HCT116 (cell line): ENCODE data around the gene CCDC63. TPM values are rescaled to one million over a fixed set of nuclear protein-coding genes. Genes with fewer than 3 reads are reported as not detected.

Experiments
- ATAC-seq: fragments of 200-7000 bp; cut with Tn5 transposase; 2 replicates; pipeline ENCODE4 v1.9.1; 2020; ENCODE audit warnings: mild to moderate bottlenecking, moderate library complexity
- BruUV-seq: library from RNA; stranded (reverse); fragments of 400-500 nt; replicated peaks from 2 replicates; lab custom pipeline; 2021; lab: Mats Ljungman, UMichigan
- CTCF ChIA-PET: fragments of 300-600 bp; sonication (Branson Sonifier 250); formaldehyde crosslinking; loops from one replicate; lab custom pipeline; 2021; ENCODE audit warnings: antibody characterized with exemption; lab: Charles Lee
- POLR2A ChIA-PET: fragments of 300-600, 350-600 bp; sonication (Branson Sonifier 250); formaldehyde crosslinking; loops from one replicate; lab custom pipeline; 2021; ENCODE audit warnings: antibody characterized with exemption; lab: Charles Lee
- RAD21 ChIA-PET, 2 experiments: fragments of 300-600 bp; sonication (Branson Sonifier 250); formaldehyde crosslinking; loops; one replicate each; lab custom pipeline; 2023; ENCODE audit warnings: low total read pairs in 2 of 2; ENCODE audit not compliant: uncharacterized antibody in 2 of 2, unreplicated experiment in 2 of 2, low non-redundant PET in 1 of 2; lab: Charles Lee
- DNase-seq: peaks from one replicate; pipeline ENCODE4 v3.0.0-alpha.2; 2010; ENCODE audit warnings: low read depth, low spot score
- H2AFZ ChIP-seq: fragments of 200-600 bp; shearing (Covaris generic), sonication (generic); 2 replicates; pipeline ENCODE4 v1.6.1; 2017; ENCODE audit warnings: low read depth, mixed run types, mixed read lengths, antibody characterized with exemption, low read length; ENCODE audit not compliant: poor library complexity, severe bottlenecking
- H3K27ac ChIP-seq: 2 replicates; pipeline ENCODE4 v1.5.1; 2012; ENCODE audit warnings: low read depth, low read length
- H3K27me3 ChIP-seq: fragments of 200-600 bp; sonication (generic); 2 replicates; pipeline ENCODE4 v1.6.1; 2016; ENCODE audit warnings: mixed run types, low read length, mixed read lengths; ENCODE audit not compliant: insufficient read depth
- H3K36me3 ChIP-seq, 2 experiments: fragments of 200-500 bp in 1 of 2; fragments of 200-600 bp in 1 of 2; sonication (Bioruptor generic) in 1 of 2; sonication (generic) in 1 of 2; 2 replicates each; pipeline versions ENCODE4 v1.5.1 to v1.6.1; 2014 to 2016; ENCODE audit warnings: low read length in 2 of 2, inconsistent platforms in 1 of 2, mixed read lengths in 1 of 2, mixed run types in 1 of 2; ENCODE audit not compliant: insufficient read depth in 2 of 2, control insufficient read depth in 1 of 2
- H3K4me1 ChIP-seq, 2 experiments: fragments of 200-600 bp in 1 of 2; sonication (generic) in 1 of 2; 2 replicates each; pipeline versions ENCODE4 v1.5.1 to v1.6.1; 2012 to 2017; ENCODE audit warnings: low read length in 2 of 2, inconsistent platforms in 1 of 2, mild to moderate bottlenecking in 1 of 2, mixed read lengths in 1 of 2, mixed run types in 1 of 2, moderate library complexity in 1 of 2; ENCODE audit not compliant: insufficient read depth in 2 of 2, control insufficient read depth in 1 of 2
- H3K4me2 ChIP-seq: fragments of 200-600 bp; sonication (generic); 2 replicates; pipeline ENCODE4 v1.6.1; 2017; ENCODE audit warnings: mixed run types, low read length, mixed read lengths
- H3K4me3 ChIP-seq, 2 experiments: fragments of 200-600 bp in 1 of 2; sonication (generic) in 1 of 2; replicated peaks in 1 of 2; 2 replicates each; pipeline ENCODE4 v1.5.1; 2011 to 2016; ENCODE audit warnings: low read length in 2 of 2, control low read depth in 1 of 2, low read depth in 1 of 2, mild to moderate bottlenecking in 1 of 2, mixed read lengths in 1 of 2, mixed run types in 1 of 2
- H3K79me2 ChIP-seq: fragments of 200-600 bp; sonication (generic); 2 replicates; pipeline ENCODE4 v1.6.1; 2017; ENCODE audit warnings: mild to moderate bottlenecking, mixed run types, low read length, moderate library complexity, mixed read lengths; ENCODE audit not compliant: insufficient read depth
- H3K9ac ChIP-seq: fragments of 200-600 bp; sonication (generic); 2 replicates; pipeline ENCODE4 v1.6.1; 2016; ENCODE audit warnings: low read length, mixed read lengths
- H3K9me2 ChIP-seq: fragments of 200-600 bp; sonication (generic), shearing (Covaris generic); 2 replicates; pipeline ENCODE4 v1.6.1; 2017; ENCODE audit warnings: mixed run types, mild to moderate bottlenecking, moderate library complexity; ENCODE audit not compliant: insufficient read depth
- H3K9me3 ChIP-seq, 2 experiments: fragments of 200-500 bp in 1 of 2; fragments of 200-600 bp in 1 of 2; sonication (Bioruptor generic) in 1 of 2; sonication (generic) in 1 of 2; 2 replicates each; pipeline ENCODE4 v1.6.1; 2014 to 2017; ENCODE audit warnings: low read length in 2 of 2, mixed read lengths in 2 of 2, inconsistent platforms in 1 of 2, low read depth in 1 of 2, mild to moderate bottlenecking in 1 of 2, mixed run types in 1 of 2, moderate library complexity in 1 of 2; ENCODE audit not compliant: control insufficient read depth in 1 of 2, insufficient read depth in 1 of 2
- H4K20me1 ChIP-seq: fragments of 200-600 bp; sonication (generic), shearing (Covaris generic); 2 replicates; pipeline ENCODE4 v1.6.1; 2017; ENCODE audit warnings: mixed run types, mild to moderate bottlenecking, moderate library complexity; ENCODE audit not compliant: insufficient read depth
- CBX3 ChIP-seq: IDR thresholded peaks from 2 replicates; pipeline ENCODE4 v1.6.1; 2012; ENCODE audit warnings: low read depth
- CEBPB ChIP-seq: IDR thresholded peaks from 2 replicates; pipeline ENCODE4 v1.6.1; 2012; ENCODE audit warnings: low read depth
- EGR1 ChIP-seq: IDR thresholded peaks from 2 replicates; pipeline ENCODE4 v1.6.1; 2012; ENCODE audit warnings: low read depth
- ELF1 ChIP-seq: IDR thresholded peaks from 2 replicates; pipeline ENCODE4 v1.6.1; 2012; ENCODE audit warnings: low read depth, borderline replicate concordance
- EZH2 ChIP-seq: fragments of 200-600 bp; sonication (generic); IDR thresholded peaks from 2 replicates; pipeline ENCODE4 v1.6.1; 2017; ENCODE audit warnings: antibody characterized with exemption, mixed run types
- JUND ChIP-seq: IDR thresholded peaks from 2 replicates; pipeline ENCODE4 v1.6.1; 2012
- POLR2AphosphoS5 ChIP-seq: IDR thresholded peaks from 2 replicates; pipeline ENCODE4 v1.6.1; 2011; ENCODE audit warnings: mild to moderate bottlenecking, low read depth, low read length, moderate library complexity
- RAD21 ChIP-seq: IDR thresholded peaks from 2 replicates; pipeline ENCODE4 v1.6.1; 2012; ENCODE audit warnings: low read depth, mild to moderate bottlenecking
- SP1 ChIP-seq: IDR thresholded peaks from 2 replicates; pipeline ENCODE4 v1.6.1; 2012; ENCODE audit warnings: low read depth
- SRF ChIP-seq: IDR thresholded peaks from 2 replicates; pipeline ENCODE4 v1.6.1; 2012; ENCODE audit warnings: low read depth
- TCF7L2 ChIP-seq: IDR thresholded peaks from 2 replicates; pipeline ENCODE4 v1.7.0; 2011; ENCODE audit warnings: borderline replicate concordance, inconsistent platforms; ENCODE audit not compliant: insufficient read depth, insufficient read length; ENCODE audit errors: extremely low read depth
- ZFX ChIP-seq: fragments of 450-650 bp; IDR thresholded peaks from 2 replicates; pipeline ENCODE4 v1.6.1; 2017
- ZNF274 ChIP-seq: fragments of 200-500 bp; sonication (Bioruptor generic); IDR thresholded peaks from 2 replicates; pipeline ENCODE4 v1.6.1; 2014; ENCODE audit warnings: mild to moderate bottlenecking, low read depth, low read length, inconsistent platforms
- intact Hi-C: fragments of 100-400 bp; cut with micrococcal nuclease; formaldehyde crosslinking; loops from 2 replicates; pipeline ENCODE4 v1.10.0; 2022
- total RNA-seq: library from RNA; stranded (reverse); gene quantifications from one replicate; pipeline ENCODE4 v1.2.1, GENCODE V29; 2021; ENCODE audit not compliant: unreplicated experiment
- TF ChIP-seq, protein P1 (sequence below): IDR thresholded peaks from 2 replicates; pipeline ENCODE4 v1.6.1; 2012; ENCODE audit warnings: low read depth
- TF ChIP-seq, protein P2 (sequence below): IDR thresholded peaks from 2 replicates; pipeline ENCODE4 v1.6.1; 2012
- TF ChIP-seq, protein P3 (sequence below), 3 experiments: fragments of 200-600 bp in 1 of 3; sonication (generic) in 1 of 3; IDR thresholded peaks in 2 of 3; conservative IDR thresholded peaks in 1 of 3; 2 replicates each; pipeline ENCODE4 v1.5.1; 2012 to 2017; ENCODE audit warnings: low read depth in 2 of 3, low read length in 2 of 3, antibody characterized with exemption in 1 of 3, borderline replicate concordance in 1 of 3, control low read depth in 1 of 3, mild to moderate bottlenecking in 1 of 3, mixed read lengths in 1 of 3, mixed run types in 1 of 3, moderate library complexity in 1 of 3; ENCODE audit not compliant: insufficient read depth in 1 of 3
- TF ChIP-seq, protein P4 (sequence below): IDR thresholded peaks from 2 replicates; pipeline ENCODE4 v1.6.1; 2011; ENCODE audit warnings: mild to moderate bottlenecking, low read length, moderate library complexity; ENCODE audit not compliant: insufficient replicate concordance; ENCODE audit errors: extremely low read depth

Gene CCDC63
- total RNA-seq, 1 experiment from 2014 or later, result 0.47 TPM

DNA sequence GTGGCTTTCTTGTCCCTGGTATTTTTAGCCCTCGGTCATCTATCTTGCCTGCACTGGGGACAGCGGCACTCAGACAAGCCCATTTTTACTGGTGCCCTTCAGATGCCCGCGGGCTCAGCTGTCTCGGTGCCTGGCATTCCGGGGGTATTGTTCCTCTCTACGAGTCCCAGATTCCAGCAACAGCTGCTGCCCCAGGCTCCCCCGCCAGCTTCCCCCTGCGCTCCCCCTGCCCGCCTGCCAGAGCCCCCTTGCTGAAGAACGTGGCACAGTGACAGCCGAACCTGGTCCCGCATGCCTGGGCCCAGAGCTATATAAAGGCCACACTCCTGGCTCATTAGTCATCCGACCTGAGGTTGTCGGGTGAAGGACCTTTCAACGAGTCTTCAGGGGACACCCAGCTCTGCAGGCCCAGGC is 84.5 kb downstream of the CCDC63 start:
- no peaks in the 10 kb centered on the region for H3K9me2 ChIP-seq
- DNase-seq (no peak), ATAC-seq (no peak)
- no peaks in the 10 kb centered on the region for H3K27me3 ChIP-seq
- H2AFZ ChIP-seq, result peak overlapping the region; percentile 87
- ChIA-PET POLR2A (no interaction called here), CTCF (no interaction called here), RAD21 (no interaction called here)
- 0 out of 2 replicates have a peak overlapping the region, but pooled peaks have one; percentile 11 for H3K9ac ChIP-seq
- H4K20me1 ChIP-seq, result no peaks in the 10 kb centered on the region
- no peaks in the 10 kb centered on the region for H3K79me2 ChIP-seq
- intact Hi-C loops, result no loop called here
- TF ChIP-seq CBX3, result no peak
- no peak for TF ChIP-seq CEBPB
- TF ChIP-seq ZFX, result no peak
- TF ChIP-seq, protein P1, sequence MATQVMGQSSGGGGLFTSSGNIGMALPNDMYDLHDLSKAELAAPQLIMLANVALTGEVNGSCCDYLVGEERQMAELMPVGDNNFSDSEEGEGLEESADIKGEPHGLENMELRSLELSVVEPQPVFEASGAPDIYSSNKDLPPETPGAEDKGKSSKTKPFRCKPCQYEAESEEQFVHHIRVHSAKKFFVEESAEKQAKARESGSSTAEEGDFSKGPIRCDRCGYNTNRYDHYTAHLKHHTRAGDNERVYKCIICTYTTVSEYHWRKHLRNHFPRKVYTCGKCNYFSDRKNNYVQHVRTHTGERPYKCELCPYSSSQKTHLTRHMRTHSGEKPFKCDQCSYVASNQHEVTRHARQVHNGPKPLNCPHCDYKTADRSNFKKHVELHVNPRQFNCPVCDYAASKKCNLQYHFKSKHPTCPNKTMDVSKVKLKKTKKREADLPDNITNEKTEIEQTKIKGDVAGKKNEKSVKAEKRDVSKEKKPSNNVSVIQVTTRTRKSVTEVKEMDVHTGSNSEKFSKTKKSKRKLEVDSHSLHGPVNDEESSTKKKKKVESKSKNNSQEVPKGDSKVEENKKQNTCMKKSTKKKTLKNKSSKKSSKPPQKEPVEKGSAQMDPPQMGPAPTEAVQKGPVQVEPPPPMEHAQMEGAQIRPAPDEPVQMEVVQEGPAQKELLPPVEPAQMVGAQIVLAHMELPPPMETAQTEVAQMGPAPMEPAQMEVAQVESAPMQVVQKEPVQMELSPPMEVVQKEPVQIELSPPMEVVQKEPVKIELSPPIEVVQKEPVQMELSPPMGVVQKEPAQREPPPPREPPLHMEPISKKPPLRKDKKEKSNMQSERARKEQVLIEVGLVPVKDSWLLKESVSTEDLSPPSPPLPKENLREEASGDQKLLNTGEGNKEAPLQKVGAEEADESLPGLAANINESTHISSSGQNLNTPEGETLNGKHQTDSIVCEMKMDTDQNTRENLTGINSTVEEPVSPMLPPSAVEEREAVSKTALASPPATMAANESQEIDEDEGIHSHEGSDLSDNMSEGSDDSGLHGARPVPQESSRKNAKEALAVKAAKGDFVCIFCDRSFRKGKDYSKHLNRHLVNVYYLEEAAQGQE, result no peak
- no peak for TF ChIP-seq EZH2
- TF ChIP-seq TCF7L2, result no peak
- TF ChIP-seq, protein P2, sequence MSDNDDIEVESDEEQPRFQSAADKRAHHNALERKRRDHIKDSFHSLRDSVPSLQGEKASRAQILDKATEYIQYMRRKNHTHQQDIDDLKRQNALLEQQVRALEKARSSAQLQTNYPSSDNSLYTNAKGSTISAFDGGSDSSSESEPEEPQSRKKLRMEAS, result no peak
- TF ChIP-seq, protein P3, sequence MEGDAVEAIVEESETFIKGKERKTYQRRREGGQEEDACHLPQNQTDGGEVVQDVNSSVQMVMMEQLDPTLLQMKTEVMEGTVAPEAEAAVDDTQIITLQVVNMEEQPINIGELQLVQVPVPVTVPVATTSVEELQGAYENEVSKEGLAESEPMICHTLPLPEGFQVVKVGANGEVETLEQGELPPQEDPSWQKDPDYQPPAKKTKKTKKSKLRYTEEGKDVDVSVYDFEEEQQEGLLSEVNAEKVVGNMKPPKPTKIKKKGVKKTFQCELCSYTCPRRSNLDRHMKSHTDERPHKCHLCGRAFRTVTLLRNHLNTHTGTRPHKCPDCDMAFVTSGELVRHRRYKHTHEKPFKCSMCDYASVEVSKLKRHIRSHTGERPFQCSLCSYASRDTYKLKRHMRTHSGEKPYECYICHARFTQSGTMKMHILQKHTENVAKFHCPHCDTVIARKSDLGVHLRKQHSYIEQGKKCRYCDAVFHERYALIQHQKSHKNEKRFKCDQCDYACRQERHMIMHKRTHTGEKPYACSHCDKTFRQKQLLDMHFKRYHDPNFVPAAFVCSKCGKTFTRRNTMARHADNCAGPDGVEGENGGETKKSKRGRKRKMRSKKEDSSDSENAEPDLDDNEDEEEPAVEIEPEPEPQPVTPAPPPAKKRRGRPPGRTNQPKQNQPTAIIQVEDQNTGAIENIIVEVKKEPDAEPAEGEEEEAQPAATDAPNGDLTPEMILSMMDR (IDR thresholded peaks at IDR 0.05 in 2 of 3, conservative IDR thresholded peaks at IDR 0.05 in 1 of 3; ENCODE audit: borderline replicate concordance in 1 of 3, insufficient read depth in 1 of 3, low read depth in 2 of 3, low read length in 2 of 3), result no peak
- no peak for TF ChIP-seq ELF1
- no peak for TF ChIP-seq SP1
- no peak for TF ChIP-seq RAD21
- no peak for TF ChIP-seq SRF
- TF ChIP-seq ZNF274, result no peak
- TF ChIP-seq EGR1, result no peak
- no peak for TF ChIP-seq POLR2AphosphoS5
- TF ChIP-seq, protein P4, sequence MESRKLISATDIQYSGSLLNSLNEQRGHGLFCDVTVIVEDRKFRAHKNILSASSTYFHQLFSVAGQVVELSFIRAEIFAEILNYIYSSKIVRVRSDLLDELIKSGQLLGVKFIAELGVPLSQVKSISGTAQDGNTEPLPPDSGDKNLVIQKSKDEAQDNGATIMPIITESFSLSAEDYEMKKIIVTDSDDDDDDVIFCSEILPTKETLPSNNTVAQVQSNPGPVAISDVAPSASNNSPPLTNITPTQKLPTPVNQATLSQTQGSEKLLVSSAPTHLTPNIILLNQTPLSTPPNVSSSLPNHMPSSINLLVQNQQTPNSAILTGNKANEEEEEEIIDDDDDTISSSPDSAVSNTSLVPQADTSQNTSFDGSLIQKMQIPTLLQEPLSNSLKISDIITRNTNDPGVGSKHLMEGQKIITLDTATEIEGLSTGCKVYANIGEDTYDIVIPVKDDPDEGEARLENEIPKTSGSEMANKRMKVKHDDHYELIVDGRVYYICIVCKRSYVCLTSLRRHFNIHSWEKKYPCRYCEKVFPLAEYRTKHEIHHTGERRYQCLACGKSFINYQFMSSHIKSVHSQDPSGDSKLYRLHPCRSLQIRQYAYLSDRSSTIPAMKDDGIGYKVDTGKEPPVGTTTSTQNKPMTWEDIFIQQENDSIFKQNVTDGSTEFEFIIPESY, result no peak
- TF ChIP-seq JUND, result no peak
- peaks cover 24 to 55% of the 10 kb centered on the region in 2 experiments for H3K4me1 ChIP-seq
- peak overlapping the region; percentile 58 for H3K4me2 ChIP-seq
- H3K27ac ChIP-seq, result no peak overlapping the region
- peak overlapping the region in 1 of 2 experiments; percentile 13; a peak in 1 of 4 replicates for H3K4me3 ChIP-seq
- H3K9me3 ChIP-seq, result no peaks in the 10 kb centered on the region
- BruUV-seq, result no TSS peak
- no peaks in the 10 kb centered on the region for H3K36me3 ChIP-seq
